Adrenal gland (tissue), 5 donors: ENCODE data around the gene PKD1.

Experiments
- POLR2A ChIP-seq, 2 donors: fragments of 450-650 bp; IDR thresholded peaks; one replicate each; pipeline ENCODE4 v1.6.1; 2017; ENCODE audit warnings: antibody characterized with exemption in 2 of 2, mild to moderate bottlenecking in 2 of 2, moderate library complexity in 1 of 2
- TF ChIP-seq, protein P1 (sequence below), 6 experiments: fragments of 450-650 bp in 4 of 6; fragments of 200-600 bp in 2 of 6; sonication (generic) in 1 of 6; IDR thresholded peaks; 1 replicate in 5 of 6; 2 replicates in 1 of 6; pipeline versions ENCODE4 v1.5.1 to v1.8.0; 2016 to 2021; ENCODE audit warnings: antibody characterized with exemption in 6 of 6, mild to moderate bottlenecking in 2 of 6, moderate library complexity in 1 of 6
- donor health status: DM: no; HTN: no; CAD: no.

DNA sequence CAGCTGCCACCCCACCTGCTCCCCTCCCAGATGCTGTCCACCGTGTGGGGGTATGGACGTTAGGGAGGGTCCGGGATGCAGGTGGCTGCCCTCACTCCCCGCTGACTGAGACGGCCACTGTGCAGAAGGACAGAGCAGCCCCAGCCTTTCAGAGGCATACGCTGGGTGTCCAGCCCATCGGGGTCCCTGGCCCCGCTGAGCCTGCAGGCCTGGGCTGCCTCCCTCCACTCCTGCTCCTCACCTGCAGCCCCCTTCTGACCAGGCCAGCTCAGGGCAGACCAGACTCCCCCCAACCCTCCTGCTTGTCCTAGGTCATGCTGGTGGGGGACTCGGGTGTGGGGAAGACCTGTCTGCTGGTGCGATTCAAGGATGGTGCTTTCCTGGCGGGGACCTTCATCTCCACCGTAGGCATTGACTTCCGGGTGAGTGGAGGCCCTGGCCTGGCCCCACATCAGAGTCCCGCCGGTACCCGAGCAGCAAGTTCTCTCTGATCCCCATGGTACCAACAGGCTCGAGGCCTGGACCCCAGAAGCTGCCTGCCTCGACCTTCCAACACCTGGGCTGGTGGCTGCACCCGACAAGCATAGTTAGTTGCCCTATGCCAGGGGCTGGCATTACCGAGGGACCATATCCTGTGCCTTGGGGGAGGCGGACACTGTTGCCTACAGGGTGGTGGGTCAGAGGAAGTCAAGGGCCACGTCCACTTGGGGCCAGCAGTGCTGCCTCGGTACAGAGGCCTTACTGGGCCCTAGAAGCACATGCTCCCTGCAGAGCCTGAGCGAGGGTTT, 14.1 kb upstream of the PKD1 start:
- no peak for TF ChIP-seq POLR2A (IDR thresholded peaks at IDR 0.05)
- TF ChIP-seq, protein P1, sequence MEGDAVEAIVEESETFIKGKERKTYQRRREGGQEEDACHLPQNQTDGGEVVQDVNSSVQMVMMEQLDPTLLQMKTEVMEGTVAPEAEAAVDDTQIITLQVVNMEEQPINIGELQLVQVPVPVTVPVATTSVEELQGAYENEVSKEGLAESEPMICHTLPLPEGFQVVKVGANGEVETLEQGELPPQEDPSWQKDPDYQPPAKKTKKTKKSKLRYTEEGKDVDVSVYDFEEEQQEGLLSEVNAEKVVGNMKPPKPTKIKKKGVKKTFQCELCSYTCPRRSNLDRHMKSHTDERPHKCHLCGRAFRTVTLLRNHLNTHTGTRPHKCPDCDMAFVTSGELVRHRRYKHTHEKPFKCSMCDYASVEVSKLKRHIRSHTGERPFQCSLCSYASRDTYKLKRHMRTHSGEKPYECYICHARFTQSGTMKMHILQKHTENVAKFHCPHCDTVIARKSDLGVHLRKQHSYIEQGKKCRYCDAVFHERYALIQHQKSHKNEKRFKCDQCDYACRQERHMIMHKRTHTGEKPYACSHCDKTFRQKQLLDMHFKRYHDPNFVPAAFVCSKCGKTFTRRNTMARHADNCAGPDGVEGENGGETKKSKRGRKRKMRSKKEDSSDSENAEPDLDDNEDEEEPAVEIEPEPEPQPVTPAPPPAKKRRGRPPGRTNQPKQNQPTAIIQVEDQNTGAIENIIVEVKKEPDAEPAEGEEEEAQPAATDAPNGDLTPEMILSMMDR (IDR thresholded peaks at IDR 0.05) = no peak
